HG03108 (cell line): Measurements from ENCODE around the gene AGRP.

ENCODE experiments used
- ATAC-seq: cut with Tn5 transposase; IDR thresholded peaks from one replicate; pipeline ENCODE4 v1.9.1; 2021; ENCODE audit warnings: moderate library complexity; ENCODE audit not compliant: unreplicated experiment

AGRP gene

GRCh38 chr16:67445913-67446907, 37.1 kb downstream of the AGRP start:
- no peak for ATAC-seq

GRCh38 chr16:67445441-67445912, 37.9 kb downstream of the AGRP start:
- no peak for ATAC-seq

GRCh38 chr16:67445126-67445426, 38.3 kb downstream of the AGRP start:
- ATAC-seq: no peak

GRCh38 chr16:67444259-67445125, 38.9 kb downstream of the AGRP start:
- no peak for ATAC-seq

- ATAC-seq: no peak
These were observed 40.1 kb downstream of the AGRP start for GRCh38 chr16:67443265-67443664.

GRCh38 chr16:67442581-67443255, 40.6 kb downstream of the AGRP start:
- ATAC-seq: no peak

- no peak for ATAC-seq
These were observed 41.4 kb downstream of the AGRP start for GRCh38 chr16:67441907-67442306.

GRCh38 chr16:67441271-67441753, 42.0 kb downstream of the AGRP start:
- no peak for ATAC-seq

GRCh38 chr16:67438824-67439393, 44.4 kb downstream of the AGRP start:
- ATAC-seq: no peak

GRCh38 chr16:67438098-67438791, 45.1 kb downstream of the AGRP start:
- no peak for ATAC-seq

GRCh38 chr16:67437513-67437912, 45.8 kb downstream of the AGRP start:
- no peak for ATAC-seq

- no peak for ATAC-seq
These were observed 46.6 kb downstream of the AGRP start for GRCh38 chr16:67436640-67437193.

- no peak for ATAC-seq
These were observed 47.6 kb downstream of the AGRP start for GRCh38 chr16:67435758-67436164.

GRCh38 chr16:67433131-67433719, 50.1 kb downstream of the AGRP start:
- no peak for ATAC-seq
